K562 (cell line): Measurements from ENCODE around the gene FBXW2. TPM values are rescaled to one million over a fixed set of nuclear protein-coding genes. Genes with fewer than 3 reads are reported as not detected.

Source experiments
- ATAC-seq: fragments of 200-7000 bp; cut with Tn5 transposase; 3 replicates; pipeline ENCODE4 v1.9.1; 2020; ENCODE audit warnings: moderate library complexity
- BruUV-seq: library from RNA; stranded (reverse); fragments of 400-500 nt; replicated peaks from 2 replicates; lab custom pipeline; 2021; lab: Mats Ljungman, UMichigan
- CTCF ChIA-PET: fragments of 300-600 bp; formaldehyde crosslinking; extraction: SDS; loops from one replicate; lab custom pipeline; 2021; ENCODE audit warnings: low intra/inter-chr PET ratio; lab: Yijun Ruan, JAX
- POLR2A ChIA-PET: fragments of 300-600, 350-650 bp; sonication (Branson Sonifier 250); formaldehyde crosslinking; extraction: SDS; loops from one replicate; lab custom pipeline; 2021; ENCODE audit warnings: antibody characterized with exemption, inconsistent platforms; lab: Yijun Ruan, JAX
- DNase-seq, 4 experiments: peaks; one replicate each; pipeline versions ENCODE4 v3.0.0 to v3.0.0-alpha.2; 2011 to 2018; ENCODE audit warnings: low spot score in 3 of 4, mixed read lengths in 3 of 4; ENCODE audit errors: extremely low read depth in 1 of 4
- FAIRE-seq: peaks from 2 replicates; lab custom pipeline; 2011; peaks lifted over from hg19 to GRCh38; lab: Jason Lieb, UNC
- H2AFZ ChIP-seq: 2 replicates; pipeline ENCODE4 v1.6.0; 2011; ENCODE audit warnings: low read depth, low read length, control low read depth, inconsistent platforms
- H3K27ac ChIP-seq: fragments of 200-600 bp; 3 replicates; pipeline ENCODE4 v1.8.0; 2011; ENCODE audit warnings: low read depth, mild to moderate bottlenecking, control low read depth, inconsistent platforms, low read length, moderate library complexity, mixed read lengths; ENCODE audit errors: extremely low read depth
- H3K27me3 ChIP-seq, 2 experiments: fragments of 300-600 bp in 1 of 2; 2 replicates in 1 of 2; 3 replicates in 1 of 2; pipeline versions ENCODE4 v1.6.0 to v1.8.0; 2011; ENCODE audit warnings: inconsistent platforms in 2 of 2, low read length in 2 of 2, mild to moderate bottlenecking in 1 of 2, mixed read lengths in 1 of 2, moderate library complexity in 1 of 2; ENCODE audit not compliant: control insufficient read depth in 2 of 2, insufficient read depth in 2 of 2
- H3K36me3 ChIP-seq: fragments of 300-600 bp; 3 replicates; pipeline ENCODE4 v1.8.0; 2011; ENCODE audit warnings: mild to moderate bottlenecking, low read length, inconsistent platforms; ENCODE audit not compliant: control insufficient read depth, insufficient read depth
- H3K4me1 ChIP-seq, 2 experiments: fragments of 200-600 bp in 1 of 2; replicated peaks in 1 of 2; 2 replicates in 1 of 2; 3 replicates in 1 of 2; pipeline versions ENCODE4 v1.5.1 to v1.8.0; 2011; ENCODE audit warnings: inconsistent platforms in 2 of 2, low read length in 2 of 2, mild to moderate bottlenecking in 1 of 2, mixed read lengths in 1 of 2, moderate library complexity in 1 of 2; ENCODE audit not compliant: control insufficient read depth in 2 of 2, insufficient read depth in 2 of 2
- H3K4me2 ChIP-seq: 2 replicates; pipeline ENCODE4 v1.6.1; 2011; ENCODE audit warnings: low read length, control low read depth, inconsistent platforms, mixed read lengths; ENCODE audit not compliant: insufficient read depth
- H3K4me3 ChIP-seq: fragments of 200-600 bp; sonication (generic), shearing (Covaris generic); 2 replicates; pipeline ENCODE4 v1.5.1; 2016; ENCODE audit warnings: control low read depth, inconsistent platforms
- H3K79me2 ChIP-seq: fragments of 200-600 bp; 3 replicates; pipeline ENCODE4 v1.8.0; 2011; ENCODE audit warnings: low read length, inconsistent platforms; ENCODE audit not compliant: control insufficient read depth, insufficient read depth
- H3K9ac ChIP-seq, 2 experiments: 2 replicates each; pipeline versions ENCODE4 v1.6.0 to v1.6.1; 2011; ENCODE audit warnings: low read depth in 2 of 2, low read length in 2 of 2, control low read depth in 1 of 2, inconsistent platforms in 1 of 2, mild to moderate bottlenecking in 1 of 2, mixed read lengths in 1 of 2; ENCODE audit not compliant: insufficient read depth in 1 of 2
- H3K9me1 ChIP-seq: one replicate; pipeline ENCODE4 v1.6.0; 2011; ENCODE audit warnings: inconsistent platforms, mild to moderate bottlenecking, low read length, moderate library complexity; ENCODE audit not compliant: control insufficient read depth, insufficient read depth
- H3K9me3 ChIP-seq: replicated peaks from 2 replicates; pipeline ENCODE4 v1.5.1; 2011; ENCODE audit warnings: low read depth, low read length, inconsistent platforms; ENCODE audit not compliant: control insufficient read depth, insufficient read depth
- H4K20me1 ChIP-seq: replicated peaks from 2 replicates; pipeline ENCODE4 v1.6.1; 2011; ENCODE audit warnings: low read length, inconsistent platforms, mixed read lengths; ENCODE audit not compliant: control insufficient read depth, insufficient read depth
- CCNT2 ChIP-seq: IDR thresholded peaks from 2 replicates; pipeline ENCODE4 v1.6.1; 2011; ENCODE audit warnings: borderline replicate concordance, low read depth, mild to moderate bottlenecking, moderate library complexity, mixed read lengths, low read length; ENCODE audit not compliant: insufficient read length; ENCODE audit errors: extremely low read depth
- EP300 ChIP-seq: IDR thresholded peaks from 2 replicates; pipeline ENCODE4 v1.6.1; 2012; ENCODE audit warnings: low read length, improper control_type of control experiment
- NR2F6 ChIP-seq: fragments of 450-650 bp; formaldehyde crosslinking; IDR thresholded peaks from 2 replicates; pipeline ENCODE4 v1.4.0; 2020; ENCODE audit warnings: mild to moderate bottlenecking
- SLC30A9 ChIP-seq: fragments of 250-450 bp; sonication (Bioruptor Pico); IDR thresholded peaks from 2 replicates; pipeline ENCODE4 v1.8.0; 2022; ENCODE audit warnings: mild to moderate bottlenecking, moderate library complexity
- ZNF175 ChIP-seq: fragments of 200-800 bp; sonication (Bioruptor generic); IDR thresholded peaks from 2 replicates; pipeline ENCODE4 v1.6.1; 2016; ENCODE audit warnings: low read depth, mild to moderate bottlenecking, missing genetic modification characterization, missing compliant biosample characterization
- ZNF77 ChIP-seq: fragments of 250-450 bp; sonication (Bioruptor Pico); IDR thresholded peaks from 2 replicates; pipeline ENCODE4 v1.5.0; 2020
- WGBS: fragments of 100-300 bp; shearing (Covaris generic); methylation state at CpG from one replicate; pipeline ENCODE4 v1.1.6; 2016; ENCODE audit warnings: low coverage, mixed read lengths; ENCODE audit not compliant: insufficient coverage; ENCODE audit errors: missing lambda C conversion rate; 5-methylcytosine and 5-hydroxymethylcytosine counted together
- in situ Hi-C: fragments of 300-500 bp; cut with MboI; formaldehyde crosslinking; loops from 4 replicates; pipeline ENCODE4 v1.15.0; 2018; ENCODE audit warnings: inconsistent platforms, mixed read lengths
- intact Hi-C: fragments of 100-400 bp; cut with micrococcal nuclease; formaldehyde crosslinking; loops from 2 replicates; pipeline ENCODE4 v1.14.2; 2022
- polyA plus RNA-seq, 8 experiments: library from polyadenylated mRNA; depleted of rRNA in 4 of 8; stranded (reverse) in 5 of 8; unstranded in 3 of 8; fragments of >200 nt; fragmentation: Nextera tagmentation in 2 of 8; fragmentation: Illumina TruSeq in 1 of 8; extraction: Ambion mirVana in 2 of 8; extraction: Trizol in 1 of 8; gene quantifications; 2 replicates each; pipeline versions ENCODE4 v1.2.1 to v1.2.3, GENCODE V29; 2011 to 2014; ENCODE audit warnings: inconsistent platforms in 1 of 8, missing spikeins in 1 of 8
- total RNA-seq, 7 experiments: library from RNA; depleted of rRNA in 6 of 7; stranded (reverse); fragments of >200 nt in 6 of 7; fragmentation: Illumina TruSeq in 2 of 7; extraction: Trizol in 2 of 7; gene quantifications; 2 replicates each; pipeline versions ENCODE4 v1.2.1 to v1.2.3, GENCODE V29; 2011 to 2021; ENCODE audit warnings: low replicate concordance in 1 of 7
- TF ChIP-seq, protein P1 (sequence below): fragments of 450-650 bp; IDR thresholded peaks from 2 replicates; pipeline ENCODE4 v1.6.1; 2016; ENCODE audit warnings: low read depth

FBXW2 gene
- total and polyA plus RNA-seq, 9 of the 15 experiments (the other 6 are each of a cell fraction or from before 2014, with no cell fraction given), result 2.5 to 57.8 (median 28.1) TPM

DNA sequence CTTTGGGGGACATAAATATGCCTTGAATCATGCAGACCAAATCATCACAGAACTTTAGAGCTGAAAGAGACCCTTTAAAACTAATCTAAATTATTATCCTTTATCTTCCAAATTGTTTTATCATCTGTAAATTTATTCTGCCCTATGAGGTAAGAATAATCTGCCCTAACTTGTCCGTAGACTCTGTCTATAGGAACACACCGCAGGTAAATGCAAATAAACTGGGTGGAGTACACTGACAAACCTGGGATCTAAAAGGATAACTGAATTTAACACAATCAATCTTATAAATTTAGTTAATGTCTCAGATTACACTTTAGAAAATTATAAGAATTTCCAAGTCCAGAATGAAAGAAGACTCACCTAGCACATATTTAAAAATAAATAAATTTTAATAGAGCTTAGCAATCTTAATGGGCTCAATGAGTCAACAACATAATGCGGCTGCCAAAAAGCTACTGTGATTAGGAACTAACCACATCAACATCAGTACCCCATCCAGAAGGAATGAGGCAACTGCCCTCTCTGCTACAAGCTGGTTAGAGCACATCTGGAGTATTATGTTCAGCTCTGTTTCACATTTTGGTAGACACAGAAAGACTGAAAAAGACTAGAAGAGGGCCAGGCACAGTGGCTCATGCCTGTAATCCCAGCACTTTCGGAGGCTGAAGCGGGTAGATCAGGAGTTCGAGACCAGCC, 84.5 kb downstream of the FBXW2 start:
- in situ Hi-C loops, result no loop called here

DNA sequence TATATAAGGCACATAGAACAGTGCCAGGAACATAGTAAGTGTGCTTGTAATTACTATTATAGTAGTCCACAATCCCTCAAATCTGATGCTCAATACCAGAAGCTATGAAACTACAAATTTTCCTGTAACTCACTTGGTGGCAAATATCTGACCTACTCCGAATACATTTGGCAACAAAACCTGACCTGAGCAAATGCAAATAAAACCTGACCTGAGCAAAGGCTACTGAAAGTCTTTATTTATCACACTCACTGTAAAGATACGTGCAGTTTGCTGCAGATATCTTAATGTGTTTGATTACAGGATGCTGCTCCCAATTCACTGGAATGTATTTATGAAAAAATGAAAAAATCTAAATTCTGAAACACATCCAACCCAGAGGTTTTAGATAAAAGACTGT, 86.0 kb downstream of the FBXW2 start:
- ATAC-seq, result no peak
- intact Hi-C loops, result no loop called here
- in situ Hi-C loops, result no loop called here
- H3K4me2 ChIP-seq, result no peak overlapping the region
- CTCF ChIA-PET, result no interaction called here
- no peaks in the 10 kb centered on the region for H3K9me3 ChIP-seq
- H3K9ac ChIP-seq, result no peak overlapping the region
- no peak overlapping the region for H2AFZ ChIP-seq
- no peak overlapping the region for H3K27ac ChIP-seq
- peaks cover 6 to 7% of the 10 kb centered on the region in 2 experiments; a peak in 2 of 5 replicates for H3K4me1 ChIP-seq
- H3K27me3 ChIP-seq, result no peaks in the 10 kb centered on the region
- peaks cover 16% of the 10 kb centered on the region; the same call in 2 of the 3 replicates for H3K79me2 ChIP-seq
- no peak for DNase-seq
- H3K4me3 ChIP-seq, result no peak overlapping the region
- no peaks in the 10 kb centered on the region for H3K9me1 ChIP-seq
- H3K36me3 ChIP-seq, result no peaks in the 10 kb centered on the region
- H4K20me1 ChIP-seq, result no peaks in the 10 kb centered on the region
- WGBS, result 72% methylated on average over 2 of the region's 2 CpGs
- BruUV-seq, result no TSS peak
- POLR2A ChIA-PET, result interaction anchor here (0.6 to 0.9 kb wide), 2 partner anchors 150 to 243 kb away, joined by 3 read pairs; no protein-coding TSS in a partner anchor
- FAIRE-seq, result no peak
- TF ChIP-seq, protein P1, sequence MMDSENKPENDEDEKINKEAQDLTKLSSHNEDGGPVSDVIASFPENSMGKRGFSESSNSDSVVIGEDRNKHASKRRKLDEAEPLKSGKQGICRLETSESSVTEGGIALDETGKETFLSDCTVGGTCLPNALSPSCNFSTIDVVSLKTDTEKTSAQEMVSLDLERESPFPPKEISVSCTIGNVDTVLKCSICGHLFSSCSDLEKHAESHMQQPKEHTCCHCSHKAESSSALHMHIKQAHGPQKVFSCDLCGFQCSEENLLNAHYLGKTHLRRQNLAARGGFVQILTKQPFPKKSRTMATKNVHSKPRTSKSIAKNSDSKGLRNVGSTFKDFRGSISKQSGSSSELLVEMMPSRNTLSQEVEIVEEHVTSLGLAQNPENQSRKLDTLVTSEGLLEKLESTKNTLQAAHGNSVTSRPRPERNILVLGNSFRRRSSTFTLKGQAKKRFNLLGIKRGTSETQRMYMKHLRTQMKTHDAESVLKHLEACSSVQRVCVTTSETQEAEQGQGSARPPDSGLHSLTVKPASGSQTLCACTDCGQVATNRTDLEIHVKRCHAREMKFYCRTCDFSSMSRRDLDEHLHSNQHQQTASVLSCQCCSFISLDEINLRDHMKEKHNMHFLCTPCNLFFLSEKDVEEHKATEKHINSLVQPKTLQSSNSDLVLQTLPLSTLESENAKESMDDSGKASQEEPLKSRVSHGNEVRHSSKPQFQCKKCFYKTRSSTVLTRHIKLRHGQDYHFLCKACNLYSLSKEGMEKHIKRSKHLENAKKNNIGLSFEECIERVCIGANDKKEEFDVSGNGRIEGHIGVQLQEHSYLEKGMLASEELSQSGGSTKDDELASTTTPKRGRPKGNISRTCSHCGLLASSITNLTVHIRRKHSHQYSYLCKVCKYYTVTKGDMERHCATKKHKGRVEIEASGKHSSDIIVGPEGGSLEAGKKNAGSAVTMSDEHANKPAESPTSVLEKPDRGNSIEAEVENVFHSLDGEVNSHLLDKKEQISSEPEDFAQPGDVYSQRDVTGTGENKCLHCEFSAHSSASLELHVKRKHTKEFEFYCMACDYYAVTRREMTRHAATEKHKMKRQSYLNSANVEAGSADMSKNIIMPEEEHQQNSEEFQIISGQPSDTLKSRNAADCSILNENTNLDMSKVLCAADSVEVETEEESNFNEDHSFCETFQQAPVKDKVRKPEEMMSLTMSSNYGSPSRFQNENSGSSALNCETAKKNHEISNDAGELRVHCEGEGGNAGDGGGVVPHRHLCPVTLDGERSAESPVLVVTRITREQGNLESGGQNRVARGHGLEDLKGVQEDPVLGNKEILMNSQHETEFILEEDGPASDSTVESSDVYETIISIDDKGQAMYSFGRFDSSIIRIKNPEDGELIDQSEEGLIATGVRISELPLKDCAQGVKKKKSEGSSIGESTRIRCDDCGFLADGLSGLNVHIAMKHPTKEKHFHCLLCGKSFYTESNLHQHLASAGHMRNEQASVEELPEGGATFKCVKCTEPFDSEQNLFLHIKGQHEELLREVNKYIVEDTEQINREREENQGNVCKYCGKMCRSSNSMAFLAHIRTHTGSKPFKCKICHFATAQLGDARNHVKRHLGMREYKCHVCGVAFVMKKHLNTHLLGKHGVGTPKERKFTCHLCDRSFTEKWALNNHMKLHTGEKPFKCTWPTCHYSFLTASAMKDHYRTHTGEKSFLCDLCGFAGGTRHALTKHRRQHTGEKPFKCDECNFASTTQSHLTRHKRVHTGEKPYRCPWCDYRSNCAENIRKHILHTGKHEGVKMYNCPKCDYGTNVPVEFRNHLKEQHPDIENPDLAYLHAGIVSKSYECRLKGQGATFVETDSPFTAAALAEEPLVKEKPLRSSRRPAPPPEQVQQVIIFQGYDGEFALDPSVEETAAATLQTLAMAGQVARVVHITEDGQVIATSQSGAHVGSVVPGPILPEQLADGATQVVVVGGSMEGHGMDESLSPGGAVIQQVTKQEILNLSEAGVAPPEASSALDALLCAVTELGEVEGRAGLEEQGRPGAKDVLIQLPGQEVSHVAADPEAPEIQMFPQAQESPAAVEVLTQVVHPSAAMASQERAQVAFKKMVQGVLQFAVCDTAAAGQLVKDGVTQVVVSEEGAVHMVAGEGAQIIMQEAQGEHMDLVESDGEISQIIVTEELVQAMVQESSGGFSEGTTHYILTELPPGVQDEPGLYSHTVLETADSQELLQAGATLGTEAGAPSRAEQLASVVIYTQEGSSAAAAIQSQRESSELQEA, result no peak
- TF ChIP-seq CCNT2 (no peak), EP300 (no peak), SLC30A9 (CRISPR knock-in tag) (no peak), ZNF175 (CRISPR knock-in tag) (no peak), ZNF77 (no peak)

More for the DNA sequence above, 84.5 kb downstream of the FBXW2 start:
- Histone ChIP-seq H3K27ac (no peak overlapping the region), H4K20me1 (no peaks in the 10 kb centered on the region; the same call in 1 of the 2 replicates), H3K9ac (no peak overlapping the region), H3K4me1 (peaks cover 12 to 15% of the 10 kb centered on the region in 2 experiments; a peak in 4 of 5 replicates), H3K4me2 (no peak overlapping the region), H3K9me1 (no peaks in the 10 kb centered on the region), H3K27me3 (no peaks in the 10 kb centered on the region), H3K36me3 (no peaks in the 10 kb centered on the region), H3K9me3 (no peaks in the 10 kb centered on the region), H3K79me2 (peaks cover 31% of the 10 kb centered on the region; the same call in 2 of the 3 replicates), H2AFZ (no peak overlapping the region), H3K4me3 (no peak overlapping the region)
- intact Hi-C loops, result no loop called here
- DNase-seq (no peak), ATAC-seq (no peak), FAIRE-seq (no peak)
- CTCF ChIA-PET, result no interaction called here
- 91% methylated on average over 6 of the region's 6 CpGs for WGBS
- BruUV-seq, result no TSS peak
- no peak for TF ChIP-seq NR2F6 (CRISPR knock-in tag)
- POLR2A ChIA-PET, result interaction anchor here (0.5 to 1.8 kb wide), 6 partner anchors 9 to 407 kb away, joined by 3 to 5 read pairs (median 4); no protein-coding TSS in a partner anchor
